Natural killer cell (primary cell): ENCODE data around the gene BRD8. TPM values are rescaled to one million over a fixed set of nuclear protein-coding genes. Genes with fewer than 3 reads are reported as not detected.

Source experiments
- ATAC-seq, 3 donors: fragments of 150-1000 bp in 2 of 3; fragments of 200-7000 bp in 1 of 3; cut with Tn5 transposase; 1 replicate in 1 of 3; 2 replicates in 2 of 3; pipeline ENCODE4 v1.10.0; 2021; ENCODE audit warnings: mild to moderate bottlenecking in 2 of 3, moderate library complexity in 2 of 3
- DNase-seq, 2 donors: peaks; one replicate each; pipeline versions ENCODE4 v3.0.0 to v3.0.0-alpha.2; 2013 to 2021; ENCODE audit warnings: mixed read lengths in 1 of 2
- H3K27ac ChIP-seq: one replicate; pipeline ENCODE4 v1.5.1; 2013; ENCODE audit warnings: mild to moderate bottlenecking, low read length
- H3K27me3 ChIP-seq: one replicate; pipeline ENCODE4 v1.6.1; 2013; ENCODE audit warnings: low read length; ENCODE audit not compliant: control insufficient read depth, insufficient read depth
- H3K36me3 ChIP-seq: one replicate; pipeline ENCODE4 v1.6.1; 2013; ENCODE audit warnings: low read length; ENCODE audit not compliant: control insufficient read depth, insufficient read depth
- H3K4me1 ChIP-seq: one replicate; pipeline ENCODE4 v1.6.1; 2013; ENCODE audit warnings: low read length; ENCODE audit not compliant: control insufficient read depth, insufficient read depth
- H3K4me3 ChIP-seq: one replicate; pipeline ENCODE4 v1.5.1; 2013; ENCODE audit warnings: low read length
- H3K9me3 ChIP-seq: one replicate; pipeline ENCODE4 v1.6.1; 2013; ENCODE audit warnings: low read length; ENCODE audit not compliant: control insufficient read depth, insufficient read depth
- H3K27ac Mint-ChIP-seq, 2 donors: one replicate each; pipeline ENCODE4 v1.8.0; 2022; ENCODE audit warnings: mild to moderate bottlenecking in 2 of 2, mixed read lengths in 2 of 2, moderate library complexity in 1 of 2
- H3K27me3 Mint-ChIP-seq, 2 donors: one replicate each; pipeline ENCODE4 v1.8.0; 2022; ENCODE audit warnings: low read depth in 2 of 2, mixed read lengths in 2 of 2
- H3K36me3 Mint-ChIP-seq: one replicate; pipeline ENCODE4 v1.8.0; 2022; ENCODE audit warnings: mixed read lengths
- H3K4me1 Mint-ChIP-seq, 2 donors: one replicate each; pipeline ENCODE4 v1.8.0; 2022; ENCODE audit warnings: mixed read lengths in 2 of 2
- H3K4me3 Mint-ChIP-seq: one replicate; pipeline ENCODE4 v1.8.0; 2022; ENCODE audit warnings: mild to moderate bottlenecking, moderate library complexity, mixed read lengths
- H3K9me3 Mint-ChIP-seq, 2 donors: one replicate each; pipeline ENCODE4 v1.8.0; 2022; ENCODE audit warnings: mixed read lengths in 2 of 2
- CTCF ChIP-seq: fragments of 200-600 bp; IDR thresholded peaks from one replicate; pipeline ENCODE4 v1.8.0; 2022; ENCODE audit warnings: antibody characterized with exemption
- WGBS: methylation state at CpG from one replicate; pipeline ENCODE4 v1.1.7; 2013; ENCODE audit warnings: missing lambda C conversion rate; ENCODE audit not compliant: insufficient coverage; 5-methylcytosine and 5-hydroxymethylcytosine counted together
- intact Hi-C: fragments of 100-400 bp; cut with micrococcal nuclease; formaldehyde crosslinking; loops from one replicate; pipeline ENCODE4 v1.14.2; 2022
- total RNA-seq, 4 donors: library from RNA; stranded (reverse); fragments of 120-200 nt in 1 of 4; gene quantifications; one replicate each; pipeline versions ENCODE4 v1.2.3 to v1.2.4, GENCODE V29; 2013 to 2022

Gene BRD8
- 10 to 100 TPM; 26.1 to 36.5 (median 34.1) TPM for total RNA-seq
- 53.5 TPM for total RNA-seq (2013)

GRCh38 chr5:138178516-138179276 is at the start of gene BRD8, which contains the start of gene KIF20A:
BRD8 (minus strand) TSS chr5:138178630; CDS start chr5:138178614, 16 bp downstream.
KIF20A (plus strand) TSS chr5:138179112; CDS start chr5:138179681, 569 bp downstream.
- no peaks in the 10 kb centered on the region for H3K27me3 Mint-ChIP-seq
- no peaks in the 10 kb centered on the region for H3K27me3 ChIP-seq
- intact Hi-C loops: loop anchor here (1.0 to 5.0 kb wide), 4 partner anchors 35 to 426 kb away; partner anchors contain the start of genes CDC23, HNRNPA0 and KDM3B
- H3K4me1 Mint-ChIP-seq: peaks cover 0 to 1% of the 10 kb centered on the region in 2 donors
- under 1% methylated on average over 41 of the region's 41 CpGs for WGBS
- H3K9me3 Mint-ChIP-seq: no peaks in the 10 kb centered on the region
- peaks cover 10% of the 10 kb centered on the region for H3K36me3 ChIP-seq
- H3K4me3 Mint-ChIP-seq: no peak within 1 kb of the TSS
- H3K27ac ChIP-seq: peak within 1 kb of the TSS; percentile 48
- peak; percentile 93 to 96 (median 94) for ATAC-seq
- TF ChIP-seq CTCF: no peak
- H3K4me3 ChIP-seq: peak within 1 kb of the TSS; percentile 81
- no peaks in the 10 kb centered on the region for H3K9me3 ChIP-seq
- H3K4me1 ChIP-seq: peaks cover 18% of the 10 kb centered on the region
- H3K27ac Mint-ChIP-seq: no peak within 1 kb of the TSS
- H3K36me3 Mint-ChIP-seq: no peaks in the 10 kb centered on the region
- peak; percentile 85 to 94 for DNase-seq

- no peak for TF ChIP-seq CTCF
- H3K4me3 ChIP-seq: no peak overlapping the region
- no peak for ATAC-seq
Measured at GRCh38 chr5:138226910-138227309, 48.5 kb upstream of the BRD8 start.

GRCh38 chr5:138224712-138225111 is 46.3 kb upstream of the BRD8 start:
- no peak overlapping the region for H3K4me3 ChIP-seq
- TF ChIP-seq CTCF: no peak
- intact Hi-C loops: no loop called here
- no peak overlapping the region for H3K27ac ChIP-seq
- no peaks in the 10 kb centered on the region for H3K27me3 ChIP-seq
- peaks cover 8% of the 10 kb centered on the region for H3K9me3 ChIP-seq
- peaks cover 0 to 5% of the 10 kb centered on the region in 2 donors for H3K4me1 Mint-ChIP-seq
- DNase-seq (no peak), ATAC-seq (no peak)
- no peaks in the 10 kb centered on the region for H3K36me3 ChIP-seq
- no peaks in the 10 kb centered on the region for H3K9me3 Mint-ChIP-seq
- H3K36me3 Mint-ChIP-seq: no peaks in the 10 kb centered on the region
- H3K27ac Mint-ChIP-seq: no peak overlapping the region
- H3K4me3 Mint-ChIP-seq: no peak overlapping the region
- WGBS: 98% methylated on average over 6 of the region's 6 CpGs
- peaks cover 0 to 11% of the 10 kb centered on the region in 2 donors for H3K27me3 Mint-ChIP-seq
- peaks cover 4% of the 10 kb centered on the region for H3K4me1 ChIP-seq

More at GRCh38 chr5:138226910-138227309, 48.5 kb upstream of the BRD8 start:
- Mint-ChIP-seq H3K27me3 (peaks cover 6 to 16% of the 10 kb centered on the region in 2 donors), H3K27ac (no peak overlapping the region), H3K36me3 (no peaks in the 10 kb centered on the region), H3K4me3 (no peak overlapping the region), H3K4me1 (peaks cover 0 to 5% of the 10 kb centered on the region in 2 donors), H3K9me3 (no peaks in the 10 kb centered on the region)
- Histone ChIP-seq H3K27ac (no peak overlapping the region), H3K4me1 (peaks cover 4% of the 10 kb centered on the region), H3K27me3 (no peaks in the 10 kb centered on the region), H3K36me3 (no peaks in the 10 kb centered on the region), H3K9me3 (peaks cover 8% of the 10 kb centered on the region)
- intact Hi-C loops: no loop called here
- DNase-seq: no peak
